ENCODE data around the gene PPIP5K1.

PPIP5K1 gene

GRCh38 chr15:43516801-43517353 lies 73.1 kb downstream of the PPIP5K1 start:
- no peak for DNase-seq

- DNase-seq, result no peak
Measured at GRCh38 chr15:43516185-43516584, 73.8 kb downstream of the PPIP5K1 start.

- DNase-seq, result no peak
Measured at GRCh38 chr15:43515741-43516140, 74.3 kb downstream of the PPIP5K1 start.

GRCh38 chr15:43514241-43515057 lies 75.6 kb downstream of the PPIP5K1 start:
- no peak for DNase-seq

GRCh38 chr15:43513550-43513949 lies 76.5 kb downstream of the PPIP5K1 start:
- no peak for DNase-seq

GRCh38 chr15:43511012-43511885 lies 78.8 kb downstream of the PPIP5K1 start:
- DNase-seq, result no peak

- DNase-seq, result peak; percentile 92 to 93
Measured at GRCh38 chr15:43510200-43511011, 79.6 kb downstream of the PPIP5K1 start.

- no peak for DNase-seq
Measured at GRCh38 chr15:43509660-43510199, 80.3 kb downstream of the PPIP5K1 start.

- no peak for DNase-seq
Measured at GRCh38 chr15:43508991-43509659, 80.9 kb downstream of the PPIP5K1 start.

- no peak for DNase-seq
Measured at GRCh38 chr15:43508421-43508820, 81.6 kb downstream of the PPIP5K1 start.

GRCh38 chr15:43505738-43506137 lies 84.3 kb downstream of the PPIP5K1 start:
- DNase-seq, result no peak

GRCh38 chr15:43499635-43500034 lies 90.4 kb downstream of the PPIP5K1 start:
- DNase-seq, result no peak

GRCh38 chr15:43498990-43499389 lies 91.0 kb downstream of the PPIP5K1 start:
- no peak for DNase-seq

- DNase-seq, result no peak
Measured at GRCh38 chr15:43493703-43494472, 96.1 kb downstream of the PPIP5K1 start.

- DNase-seq, result peak; percentile 94 to 95
Measured at GRCh38 chr15:43492673-43493601, 97.1 kb downstream of the PPIP5K1 start, which contains the start of gene TP53BP1. Gene TP53BP1, minus strand, starts transcription at chr15:43493156. Its CDS starts 113 bp downstream, at chr15:43493043.

GRCh38 chr15:43492266-43492665 lies 97.7 kb downstream of the PPIP5K1 start:
- no peak for DNase-seq

- no peak for DNase-seq
Measured at GRCh38 chr15:43489191-43489590, 100.8 kb downstream of the PPIP5K1 start.

- DNase-seq, result no peak
Measured at GRCh38 chr15:43488790-43489189, 101.2 kb downstream of the PPIP5K1 start.

GRCh38 chr15:43487271-43487895 lies 102.6 kb downstream of the PPIP5K1 start:
- no peak for DNase-seq
